ENCODE measurements around the gene OR2V2.
A peak's percentile ranks its signal among the peaks of the same experiment; 100 is the strongest.

OR2V2 gene

GRCh38 chr5:181145133-181145532 is 2.3 kb upstream of the OR2V2 start:
- no peak for DNase-seq (ENCODE audit: low read depth)

- no peak for DNase-seq (ENCODE audit: low read depth)
Observed at GRCh38 chr5:181149355-181149754, 2.0 kb downstream of the OR2V2 start.

- DNase-seq (ENCODE audit: low read depth) = no peak
Observed at GRCh38 chr5:181149806-181150733, 2.7 kb downstream of the OR2V2 start.

- DNase-seq (ENCODE audit: low read depth) = no peak
Observed at GRCh38 chr5:181151146-181151545, 3.8 kb downstream of the OR2V2 start.

- DNase-seq (ENCODE audit: low read depth) = no peak
Observed at GRCh38 chr5:181152406-181152805, 5.0 kb downstream of the OR2V2 start.

- DNase-seq (ENCODE audit: low read depth) = no peak
Observed at GRCh38 chr5:181153814-181154213, 6.4 kb downstream of the OR2V2 start.

- DNase-seq (ENCODE audit: low read depth) = no peak
Observed at GRCh38 chr5:181156758-181157157, 9.4 kb downstream of the OR2V2 start.

GRCh38 chr5:181158869-181159268 is 11.5 kb downstream of the OR2V2 start:
- no peak for DNase-seq (ENCODE audit: low read depth)

- peak; percentile 62 for DNase-seq (ENCODE audit: low read depth)
Observed at GRCh38 chr5:181159286-181160151, 12.1 kb downstream of the OR2V2 start.

- peak; percentile 29 for DNase-seq (ENCODE audit: low read depth)
Observed at GRCh38 chr5:181160152-181160754, 12.9 kb downstream of the OR2V2 start.

GRCh38 chr5:181160755-181161533 is 13.6 kb downstream of the OR2V2 start:
- peak; percentile 53 for DNase-seq (ENCODE audit: low read depth)

GRCh38 chr5:181161534-181162175 is 14.3 kb downstream of the OR2V2 start:
- no peak for DNase-seq (ENCODE audit: low read depth)

- peak; percentile 26 for DNase-seq (ENCODE audit: low read depth)
Observed at GRCh38 chr5:181163487-181164075, 16.2 kb downstream of the OR2V2 start.

GRCh38 chr5:181164076-181164952 is 16.9 kb downstream of the OR2V2 start:
- peak; percentile 30 for DNase-seq (ENCODE audit: low read depth)

- no peak for DNase-seq (ENCODE audit: low read depth)
Observed at GRCh38 chr5:181166812-181167733, 19.7 kb downstream of the OR2V2 start.

- no peak for DNase-seq (ENCODE audit: low read depth)
Observed at GRCh38 chr5:181167814-181168488, 20.6 kb downstream of the OR2V2 start.

GRCh38 chr5:181168595-181169118 is 21.3 kb downstream of the OR2V2 start:
- DNase-seq (ENCODE audit: low read depth) = no peak

All from fibroblast of gingiva (primary cell).